ENCODE results near the gene TRMU. TPM values are rescaled to one million over a fixed set of nuclear protein-coding genes. Genes with fewer than 3 reads are reported as not detected.

Gene TRMU
- total and polyA plus RNA-seq, 2 of the 8 experiments (the other 6 are each of a cell fraction or from before 2014, with no cell fraction given), result 43.4 to 70.6 TPM

- no peaks in the 10 kb centered on the region for H3K4me1 ChIP-seq (replicated peaks in 1 of 4; ENCODE audit: control insufficient read depth in 3 of 4, insufficient read depth in 4 of 4, low read length in 3 of 4)
- no peak for TF ChIP-seq ASH2L (IDR thresholded peaks at IDR 0.05; ENCODE audit: low read length)
- no peak for TF ChIP-seq YY1 (IDR thresholded peaks at IDR 0.05; ENCODE audit: low read depth, low read length)
- TF ChIP-seq CHD2 (IDR thresholded peaks at IDR 0.05; ENCODE audit: low read length), result no peak
- no peak for TF ChIP-seq EZH2 (IDR thresholded peaks at IDR 0.05; ENCODE audit: low read depth, low read length, severe bottlenecking)
- TF ChIP-seq POU5F1 (IDR thresholded peaks at IDR 0.05; ENCODE audit: low read depth, low read length), result no peak
- TF ChIP-seq PHF8 (conservative IDR thresholded peaks at IDR 0.05; ENCODE audit: low read depth, low read length), result no peak
- no peak for TF ChIP-seq SAP30 (IDR thresholded peaks at IDR 0.05; ENCODE audit: insufficient read depth, insufficient replicate concordance, low read length)
- FAIRE-seq, result no peak
Measured at GRCh38 chr22:46351131-46351735, 15.7 kb downstream of the TRMU start.

More at GRCh38 chr22:46351131-46351735, 15.7 kb downstream of the TRMU start:
- no peak overlapping the region for H3K4ac ChIP-seq (replicated peaks; ENCODE audit: insufficient read length, low read depth, low read length)
- no peak overlapping the region for H4K5ac ChIP-seq (ENCODE audit: insufficient read length, low read depth, low read length)
- H2BK5ac ChIP-seq (ENCODE audit: low read depth, low read length), result no peak overlapping the region
- no peak overlapping the region for H2BK15ac ChIP-seq (ENCODE audit: low read length)
- H3K23ac ChIP-seq (ENCODE audit: insufficient read length), result no peak overlapping the region
- WGBS, 2 experiments (ENCODE audit: extremely low coverage in 1 of 2, insufficient coverage in 1 of 2, insufficient read length in 1 of 2, insufficient replicate concordance in 2 of 2, low coverage in 1 of 2, low lambda C conversion rate in 2 of 2, missing lambda C conversion rate in 1 of 2), result 97% methylated on average over 28 of the region's 28 CpGs; no CpG with 5 or more reads in 1 of the 2 experiments
- H3K27me3 ChIP-seq (replicated peaks in 1 of 4; ENCODE audit: control insufficient read depth in 3 of 4, extremely low read depth in 1 of 4, insufficient read depth in 3 of 4, low read length in 3 of 4), result no peaks in the 10 kb centered on the region
- H3K18ac ChIP-seq (ENCODE audit: extremely low read depth, low read length), result no peak overlapping the region
- H3K14ac ChIP-seq (ENCODE audit: insufficient read length), result no peak overlapping the region
- H2AK5ac ChIP-seq (ENCODE audit: low read depth, low read length), result no peak overlapping the region
- no peak overlapping the region for H2BK12ac ChIP-seq (ENCODE audit: low read depth, low read length)
- no peak overlapping the region for H3K4me2 ChIP-seq (ENCODE audit: insufficient read depth in 1 of 2, low read depth in 2 of 2, low read length in 2 of 2)
- peaks cover 19 to 33% of the 10 kb centered on the region in 2 experiments for H4K20me1 ChIP-seq (replicated peaks in 1 of 2; ENCODE audit: control insufficient read depth in 1 of 2, insufficient read depth in 2 of 2, low read length in 2 of 2)
- H2AFZ ChIP-seq (ENCODE audit: low read length), result no peak overlapping the region
- H3K9ac ChIP-seq (replicated peaks in 1 of 4; ENCODE audit: extremely low read depth in 1 of 4, low read depth in 3 of 4, low read length in 3 of 4), result no peak overlapping the region
- peak overlapping the region; percentile 17; the same call in 1 of the 2 replicates for H4K8ac ChIP-seq (ENCODE audit: extremely low read depth, insufficient read depth, low read length)
- H3K27ac ChIP-seq (ENCODE audit: low read depth, low read length), result no peak overlapping the region
- H3K36me3 ChIP-seq (ENCODE audit: control insufficient read depth in 2 of 4, insufficient read depth in 4 of 4, low read length in 3 of 4), result peaks cover 25 to 73% (median 68%) of the 10 kb centered on the region in 4 experiments
- H3K9me3 ChIP-seq (ENCODE audit: insufficient read depth in 2 of 2, low read depth in 1 of 2, low read length in 1 of 2), result no peaks in the 10 kb centered on the region
- ChIA-PET CTCF (ENCODE audit: partially characterized antibody) (interaction anchor here (1.6 to 2.3 kb wide), 2 partner anchors 17 to 213 kb away, joined by 6 read pairs; no protein-coding TSS in a partner anchor), POLR2A (ENCODE audit: partially characterized antibody) (interaction anchor here (1.4 to 2.3 kb wide), 4 partner anchors 7 to 13 kb away, joined by 3 to 9 read pairs (median 5); no protein-coding TSS in a partner anchor)
- H3K23me2 ChIP-seq (ENCODE audit: low read depth, low read length), result no peaks in the 10 kb centered on the region
- no peak overlapping the region for H3K4me3 ChIP-seq (ENCODE audit: extremely low read depth in 1 of 4, insufficient read depth in 2 of 4, low read depth in 3 of 4, low read length in 4 of 4)
- H2BK20ac ChIP-seq (ENCODE audit: low read length), result no peak overlapping the region
- no peak for DNase-seq (ENCODE audit: low read depth in 1 of 2, low spot score in 2 of 2)
- H2BK120ac ChIP-seq (replicated peaks; ENCODE audit: low read depth, low read length), result no peak overlapping the region
- H3K56ac ChIP-seq (replicated peaks; ENCODE audit: insufficient read length, low read depth, low read length), result no peak overlapping the region
- no peak overlapping the region for H4K91ac ChIP-seq (replicated peaks; ENCODE audit: insufficient read length, low read length)
- peaks cover 7% of the 10 kb centered on the region for H3K79me1 ChIP-seq (ENCODE audit: low read depth, low read length)
- no peaks in the 10 kb centered on the region; a peak in 1 of 4 replicates for H3K79me2 ChIP-seq (ENCODE audit: control insufficient read depth in 1 of 2, insufficient read depth in 2 of 2, low read length in 2 of 2)
